ENCODE data around the gene SNX3.
A peak's percentile ranks its signal among the peaks of the same experiment; 100 is the strongest.

Gene SNX3

GRCh38 chr6:108302386-108302785 lies 41.5 kb upstream of the SNX3 start:
- ATAC-seq, result no peak
- TF ChIP-seq ARNTL (CRISPR knock-in tag; IDR thresholded peaks at IDR 0.05; ENCODE audit: borderline replicate concordance, low read depth) (no peak), ZFP3 (CRISPR knock-in tag; IDR thresholded peaks at IDR 0.05) (no peak), ZNF8 (CRISPR knock-in tag; IDR thresholded peaks at IDR 0.05) (no peak), TSHZ2 (CRISPR knock-in tag; IDR thresholded peaks at IDR 0.05) (no peak), RARB (CRISPR knock-in tag; IDR thresholded peaks at IDR 0.05) (no peak), BACH2 (CRISPR knock-in tag; IDR thresholded peaks at IDR 0.05; ENCODE audit: borderline replicate concordance) (no peak), ISL1 (CRISPR knock-in tag; IDR thresholded peaks at IDR 0.05) (no peak), ZFP30 (CRISPR knock-in tag; IDR thresholded peaks at IDR 0.05) (no peak), OSR1 (CRISPR knock-in tag; IDR thresholded peaks at IDR 0.05) (no peak), TOX (CRISPR knock-in tag; IDR thresholded peaks at IDR 0.05; ENCODE audit: borderline replicate concordance) (no peak), ZC3H10 (CRISPR knock-in tag; IDR thresholded peaks at IDR 0.05) (no peak), CSRNP3 (CRISPR knock-in tag; IDR thresholded peaks at IDR 0.05) (no peak)

DNA sequence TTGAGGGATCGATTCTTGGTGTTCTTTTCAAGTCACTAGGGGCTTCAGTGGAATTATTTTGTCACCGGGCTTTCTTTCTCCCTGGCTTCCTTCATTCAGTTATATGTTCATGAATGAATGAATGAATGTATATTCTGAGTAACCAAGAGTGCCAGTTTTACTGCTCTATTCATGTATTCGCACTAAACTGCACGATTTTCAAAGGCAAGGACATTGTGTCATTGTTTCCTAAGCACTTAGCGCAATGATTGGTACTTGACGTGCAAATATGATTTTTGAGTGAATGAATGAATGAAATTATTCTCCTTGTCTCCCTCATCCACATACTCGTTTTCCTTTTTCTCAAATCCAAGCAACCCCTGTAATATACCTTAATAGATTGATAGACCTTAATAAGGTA lies 34.8 kb upstream of the SNX3 start:
- TF ChIP-seq SNAI2 (CRISPR knock-in tag; IDR thresholded peaks at IDR 0.05), result no peak
- no peak for TF ChIP-seq RARB (CRISPR knock-in tag; IDR thresholded peaks at IDR 0.05)
- no peak for TF ChIP-seq CREB5 (CRISPR knock-in tag; IDR thresholded peaks at IDR 0.05; ENCODE audit: low read depth)
- no peak for TF ChIP-seq ISL1 (CRISPR knock-in tag; IDR thresholded peaks at IDR 0.05)
- TF ChIP-seq ZFP3 (CRISPR knock-in tag; IDR thresholded peaks at IDR 0.05), result no peak
- no peak for TF ChIP-seq TOX (CRISPR knock-in tag; IDR thresholded peaks at IDR 0.05; ENCODE audit: borderline replicate concordance)
- no peak for TF ChIP-seq CSDC2 (CRISPR knock-in tag; IDR thresholded peaks at IDR 0.05)
- no peak for TF ChIP-seq POU6F1 (CRISPR knock-in tag; IDR thresholded peaks at IDR 0.05; ENCODE audit: borderline replicate concordance, low read depth)
- TF ChIP-seq CSRNP3 (CRISPR knock-in tag; IDR thresholded peaks at IDR 0.05), result no peak
- TF ChIP-seq ZNF565 (CRISPR knock-in tag; conservative IDR thresholded peaks at IDR 0.05; ENCODE audit: low read depth), result no peak
- no peak for ATAC-seq

DNA sequence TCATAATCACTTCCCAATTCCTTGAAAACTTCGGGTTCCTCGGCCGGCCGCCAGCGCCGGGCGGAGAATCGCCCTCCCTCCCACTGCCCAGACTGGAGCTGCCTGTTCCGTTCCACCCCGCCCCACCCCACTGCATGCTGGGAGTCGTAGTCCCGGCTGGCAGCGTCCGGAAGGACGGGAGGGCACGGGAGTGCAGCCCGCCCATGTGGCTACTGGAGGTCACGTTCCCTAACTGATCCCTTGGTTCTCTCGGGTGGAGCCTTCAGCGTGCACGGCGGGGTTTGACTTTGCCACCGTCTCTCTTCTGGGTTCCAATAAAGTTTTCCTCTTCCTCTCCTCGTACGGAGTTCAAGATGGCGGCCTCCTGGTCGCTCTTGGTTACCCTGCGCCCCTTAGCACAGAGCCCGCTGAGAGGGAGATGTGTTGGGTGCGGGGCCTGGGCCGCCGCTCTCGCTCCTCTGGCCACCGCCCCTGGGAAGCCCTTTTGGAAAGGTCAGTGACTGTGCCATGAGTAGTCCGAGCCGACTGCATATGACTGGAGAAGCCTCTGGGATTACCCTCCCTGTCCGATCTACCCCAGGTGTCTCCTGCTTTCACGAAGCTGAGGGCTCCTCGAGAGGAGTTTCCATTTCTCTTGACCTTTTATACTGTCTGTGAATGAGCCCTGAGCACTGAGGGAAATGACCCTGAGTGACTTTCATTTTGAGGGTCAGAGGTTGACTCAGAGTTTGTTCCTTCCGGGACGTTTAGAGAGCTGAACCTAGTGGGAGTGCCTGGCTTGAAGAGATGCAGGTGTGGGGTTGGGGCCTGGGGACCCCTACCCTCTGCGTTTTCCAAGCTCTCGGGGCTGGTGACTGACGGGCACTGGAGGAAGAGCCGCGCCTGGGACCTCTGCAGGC lies 34.1 kb upstream of the SNX3 start, which contains the start of gene AFG1L:
TSS of gene AFG1L (plus strand) at position 328 of the 899 bp plus-strand sequence. CDS start at position 354, 26 bp downstream.
- peak; percentile 98 for ATAC-seq

More for the DNA sequence above, 34.1 kb upstream of the SNX3 start, which contains the start of gene AFG1L:
- TF ChIP-seq RARB (CRISPR knock-in tag; IDR thresholded peaks at IDR 0.05), result no peak
- TF ChIP-seq BACH2 (CRISPR knock-in tag; IDR thresholded peaks at IDR 0.05; ENCODE audit: borderline replicate concordance), result no peak
- TF ChIP-seq TSHZ2 (CRISPR knock-in tag; IDR thresholded peaks at IDR 0.05), result peak; percentile 32; the same call in 1 of the 2 replicates
- TF ChIP-seq SNAI2 (CRISPR knock-in tag; IDR thresholded peaks at IDR 0.05), result no peak
- no peak for TF ChIP-seq ARNTL (CRISPR knock-in tag; IDR thresholded peaks at IDR 0.05; ENCODE audit: borderline replicate concordance, low read depth)

All from SK-N-SH treated with all-trans-retinoic acid at 6 μM for 48 hours (cell line).